Suprapubic skin (tissue), 4 donors: ENCODE measurements around the gene PTPN14. TPM values are rescaled to one million over a fixed set of nuclear protein-coding genes. Genes with fewer than 3 reads are reported as not detected.

Experiments
- DNase-seq, 2 donors: peaks; one replicate each; pipeline ENCODE4 v3.0.0-alpha.2; 2019; ENCODE audit warnings: low spot score in 2 of 2
- H3K27ac ChIP-seq: fragments of 200-600 bp; sonication (generic); one replicate; pipeline ENCODE4 v1.5.1; 2019
- H3K27me3 ChIP-seq: fragments of 200-600 bp; sonication (generic); one replicate; pipeline ENCODE4 v1.5.1; 2019
- H3K36me3 ChIP-seq: fragments of 200-600 bp; sonication (generic); one replicate; pipeline ENCODE4 v1.5.1; 2019
- H3K4me1 ChIP-seq: fragments of 200-600 bp; sonication (generic); one replicate; pipeline ENCODE4 v1.5.1; 2019
- H3K4me3 ChIP-seq: fragments of 200-600 bp; sonication (generic); one replicate; pipeline ENCODE4 v1.5.1; 2019; ENCODE audit warnings: mild to moderate bottlenecking
- H3K9me3 ChIP-seq: fragments of 200-600 bp; sonication (generic); one replicate; pipeline ENCODE4 v1.5.1; 2019
- CTCF ChIP-seq, 2 donors: fragments of 200-600 bp in 1 of 2; fragments of 450-650 bp in 1 of 2; sonication (generic) in 1 of 2; IDR thresholded peaks; one replicate each; pipeline ENCODE4 v1.5.1; 2016 to 2019; ENCODE audit warnings: antibody characterized with exemption in 2 of 2, mild to moderate bottlenecking in 1 of 2, moderate library complexity in 1 of 2
- EP300 ChIP-seq: sonication (generic); formaldehyde crosslinking; IDR thresholded peaks from one replicate; pipeline ENCODE4 v1.6.1; 2017; ENCODE audit warnings: antibody characterized with exemption
- POLR2A ChIP-seq, 2 donors: fragments of 450-650 bp; IDR thresholded peaks; one replicate each; pipeline ENCODE4 v1.6.1; 2017; ENCODE audit warnings: antibody characterized with exemption in 2 of 2, mild to moderate bottlenecking in 2 of 2, moderate library complexity in 2 of 2
- POLR2AphosphoS5 ChIP-seq, 3 donors: sonication (generic); formaldehyde crosslinking; IDR thresholded peaks; one replicate each; pipeline ENCODE4 v1.6.1; 2017; ENCODE audit warnings: antibody characterized with exemption in 3 of 3
- WGBS: methylation state at CpG from one replicate; pipeline ENCODE4 v1.1.5; 2018; 5-methylcytosine and 5-hydroxymethylcytosine counted together
- total RNA-seq, 4 donors: library from RNA; depleted of rRNA; stranded (reverse); fragments of >200 nt; gene quantifications; one replicate each; pipeline ENCODE4 v1.1.0, GENCODE V29; 2016

PTPN14 gene
- total RNA-seq, 4 donors from 2014 or later, result 67.9 to 159 (median 96.4) TPM

DNA sequence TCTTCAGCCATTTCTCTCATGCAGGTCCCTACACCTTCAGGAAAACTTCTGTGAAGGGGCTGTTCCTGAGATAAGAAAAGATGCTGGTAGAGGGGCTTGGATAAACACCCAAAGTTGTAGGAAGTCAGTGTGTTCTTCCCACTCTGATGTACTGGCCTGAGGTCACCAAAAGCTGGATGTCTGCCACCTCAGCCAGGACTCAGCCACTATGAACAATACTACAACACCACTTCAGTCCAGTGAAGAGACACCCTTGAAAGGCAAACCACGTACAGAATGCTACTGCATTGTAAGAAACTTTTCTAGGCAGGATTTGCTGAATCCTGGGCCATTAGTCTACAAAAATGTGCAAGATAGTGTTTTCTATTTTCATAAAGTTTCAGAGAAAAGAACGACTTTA lies 2.4 kb downstream of the PTPN14 start:
- peak overlapping the region; percentile 99 for H3K27ac ChIP-seq
- H3K4me3 ChIP-seq, result peak overlapping the region; percentile 88
- DNase-seq, result no peak
- 24% methylated on average over 2 of the region's 2 CpGs for WGBS
- no peak for TF ChIP-seq CTCF (IDR thresholded peaks at IDR 0.05)
- TF ChIP-seq POLR2AphosphoS5 (IDR thresholded peaks at IDR 0.05), result no peak
- no peaks in the 10 kb centered on the region for H3K9me3 ChIP-seq
- no peaks in the 10 kb centered on the region for H3K36me3 ChIP-seq
- H3K4me1 ChIP-seq, result peaks cover 59% of the 10 kb centered on the region
- H3K27me3 ChIP-seq, result no peaks in the 10 kb centered on the region

DNA sequence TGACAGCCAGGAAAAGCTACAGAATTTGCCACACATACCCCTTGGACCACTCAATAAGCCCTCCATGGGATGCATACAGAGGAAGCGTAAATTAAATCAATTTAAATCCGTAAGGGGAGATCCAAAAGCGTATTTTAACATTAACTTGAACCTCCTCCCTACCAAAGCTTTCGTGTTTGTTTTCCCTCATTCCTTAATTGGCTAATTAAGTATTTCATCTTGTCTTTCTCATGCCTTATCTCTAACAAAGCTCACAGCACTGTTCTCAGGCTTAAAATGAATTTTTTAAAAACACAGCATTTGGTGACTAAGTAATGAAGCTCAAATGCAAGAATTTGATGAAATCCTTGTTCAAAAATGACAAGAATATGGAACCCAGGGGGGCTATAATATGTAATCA lies 3.1 kb downstream of the PTPN14 start:
- H3K4me1 ChIP-seq, result peaks cover 59% of the 10 kb centered on the region
- H3K4me3 ChIP-seq, result peak overlapping the region; percentile 88
- no peak overlapping the region for H3K27ac ChIP-seq
- no peak for DNase-seq
- TF ChIP-seq EP300, result no peak
- TF ChIP-seq POLR2AphosphoS5 (IDR thresholded peaks at IDR 0.05), result no peak
- TF ChIP-seq CTCF (IDR thresholded peaks at IDR 0.05), result no peak
- TF ChIP-seq POLR2A (IDR thresholded peaks at IDR 0.05), result no peak
- H3K27me3 ChIP-seq, result no peaks in the 10 kb centered on the region
- no peaks in the 10 kb centered on the region for H3K9me3 ChIP-seq
- WGBS, result 59% methylated on average over 4 of the region's 4 CpGs
- H3K36me3 ChIP-seq, result no peaks in the 10 kb centered on the region

- TF ChIP-seq CTCF (IDR thresholded peaks at IDR 0.05) (no peak), POLR2AphosphoS5 (IDR thresholded peaks at IDR 0.05) (no peak), POLR2A (IDR thresholded peaks at IDR 0.05) (no peak), EP300 (no peak)
- no peaks in the 10 kb centered on the region for H3K9me3 ChIP-seq
- H3K27me3 ChIP-seq, result no peaks in the 10 kb centered on the region
- H3K36me3 ChIP-seq, result no peaks in the 10 kb centered on the region
- no peak for DNase-seq
- H3K27ac ChIP-seq, result no peak overlapping the region
- peaks cover 57% of the 10 kb centered on the region for H3K4me1 ChIP-seq
- H3K4me3 ChIP-seq, result peak overlapping the region; percentile 88
These were observed 3.7 kb downstream of the PTPN14 start for GRCh38 chr1:214547747-214548146.

GRCh38 chr1:214546886-214547641 lies 4.3 kb downstream of the PTPN14 start:
- Histone ChIP-seq H3K4me3 (peak overlapping the region; percentile 9), H3K4me1 (peaks cover 58% of the 10 kb centered on the region), H3K9me3 (no peaks in the 10 kb centered on the region), H3K36me3 (no peaks in the 10 kb centered on the region), H3K27ac (no peak overlapping the region), H3K27me3 (no peaks in the 10 kb centered on the region)
- TF ChIP-seq EP300 (no peak), POLR2A (IDR thresholded peaks at IDR 0.05) (no peak), CTCF (IDR thresholded peaks at IDR 0.05) (no peak), POLR2AphosphoS5 (IDR thresholded peaks at IDR 0.05) (no peak)
- 46% methylated on average over 6 of the region's 6 CpGs for WGBS
- DNase-seq, result no peak

DNA sequence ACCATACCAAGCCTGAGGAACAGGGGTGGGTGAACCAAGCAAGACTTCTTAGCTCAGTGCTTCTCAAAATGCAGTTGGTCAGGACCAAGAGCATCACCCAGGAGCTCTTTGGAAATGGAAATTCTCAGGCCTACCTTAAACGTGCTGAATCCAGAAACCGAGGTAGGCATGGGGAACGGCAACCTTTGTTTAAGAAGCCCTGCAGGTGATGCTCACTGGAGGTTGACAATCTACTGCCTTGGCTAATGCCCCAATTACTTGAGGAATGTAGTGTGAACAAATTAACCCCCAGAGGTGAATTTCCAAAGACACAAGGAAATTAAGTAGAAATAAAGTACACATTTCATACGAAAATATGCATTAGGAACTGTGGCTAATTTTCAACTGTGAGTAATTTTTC lies 5.3 kb downstream of the PTPN14 start:
- TF ChIP-seq POLR2AphosphoS5 (IDR thresholded peaks at IDR 0.05), result no peak
- peaks cover 58% of the 10 kb centered on the region for H3K4me1 ChIP-seq
- no peaks in the 10 kb centered on the region for H3K9me3 ChIP-seq
- H3K4me3 ChIP-seq, result no peak overlapping the region
- H3K27me3 ChIP-seq, result no peaks in the 10 kb centered on the region
- WGBS, result 54% methylated on average over 4 of the region's 4 CpGs
- no peak overlapping the region for H3K27ac ChIP-seq
- no peaks in the 10 kb centered on the region for H3K36me3 ChIP-seq
- DNase-seq, result no peak

- no peaks in the 10 kb centered on the region for H3K27me3 ChIP-seq
These were observed 6.1 kb downstream of the PTPN14 start for GRCh38 chr1:214545293-214545692.

More at GRCh38 chr1:214545293-214545692, 6.1 kb downstream of the PTPN14 start:
- no peak for DNase-seq
- no peak overlapping the region for H3K27ac ChIP-seq
- no peak for TF ChIP-seq POLR2AphosphoS5 (IDR thresholded peaks at IDR 0.05)
- H3K4me1 ChIP-seq, result peaks cover 56% of the 10 kb centered on the region
- no peak overlapping the region for H3K4me3 ChIP-seq
- no peaks in the 10 kb centered on the region for H3K36me3 ChIP-seq
- 41% methylated on average over 2 of the region's 2 CpGs for WGBS
- no peaks in the 10 kb centered on the region for H3K9me3 ChIP-seq
